Astrocyte of the cerebellum (primary cell): ENCODE data around the gene OSCAR.

Experiments
- DNase-seq: peaks from one replicate; pipeline ENCODE4 v3.0.0-alpha.2; 2011; ENCODE audit warnings: low read depth
- H3K4me3 ChIP-seq: 2 replicates; pipeline ENCODE4 v1.5.1; 2011; ENCODE audit warnings: mild to moderate bottlenecking, low read depth, low read length, moderate library complexity
- CTCF ChIP-seq: IDR thresholded peaks from 2 replicates; pipeline ENCODE4 v1.5.1; 2012; ENCODE audit warnings: low read length, low read depth, moderate library complexity, mild to moderate bottlenecking; ENCODE audit errors: missing control alignments
- in situ Hi-C: cut with HindIII; loops from 2 replicates; pipeline ENCODE4 v1.10.0; 2017; ENCODE audit warnings: low sequenced_read_pairs

OSCAR gene

GRCh38 chr19:54100561-54100960 is at the start of gene OSCAR:
TSS of gene OSCAR (minus strand) at chr19:54100803. CDS start at chr19:54100792, 11 bp downstream.
- no peak within 1 kb of the TSS for H3K4me3 ChIP-seq
- in situ Hi-C loops, result no loop called here
- no peak for TF ChIP-seq CTCF
- DNase-seq, result no peak

- no peak for DNase-seq
- TF ChIP-seq CTCF, result no peak
- H3K4me3 ChIP-seq, result no peak overlapping the region
- in situ Hi-C loops, result no loop called here
Observed at GRCh38 chr19:54149021-54149812, 48.6 kb upstream of the OSCAR start.

DNA sequence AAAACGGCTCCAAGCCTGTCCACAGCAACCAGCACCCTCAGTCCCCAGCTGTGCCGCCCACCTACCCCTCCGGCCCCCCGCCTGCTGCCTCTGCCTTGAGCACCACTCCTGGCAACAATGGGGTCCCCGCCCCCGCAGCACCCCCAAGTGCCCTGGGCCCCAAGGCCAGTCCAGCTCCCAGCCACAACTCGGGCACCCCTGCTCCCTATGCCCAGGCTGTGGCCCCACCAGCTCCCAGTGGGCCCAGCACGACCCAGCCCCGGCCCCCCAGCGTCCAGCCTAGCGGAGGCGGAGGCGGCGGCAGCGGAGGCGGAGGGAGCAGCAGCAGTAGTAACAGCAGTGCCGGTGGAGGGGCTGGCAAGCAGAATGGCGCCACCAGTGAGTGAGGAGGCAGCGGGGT is 47.6 kb upstream of the OSCAR start:
- DNase-seq, result no peak
- TF ChIP-seq CTCF, result no peak
- in situ Hi-C loops, result no loop called here
- no peak overlapping the region for H3K4me3 ChIP-seq

- no peak for DNase-seq
- no peak for TF ChIP-seq CTCF
- no peak overlapping the region for H3K4me3 ChIP-seq
- in situ Hi-C loops, result no loop called here
Observed at GRCh38 chr19:54147676-54148075, 47.1 kb upstream of the OSCAR start.

DNA sequence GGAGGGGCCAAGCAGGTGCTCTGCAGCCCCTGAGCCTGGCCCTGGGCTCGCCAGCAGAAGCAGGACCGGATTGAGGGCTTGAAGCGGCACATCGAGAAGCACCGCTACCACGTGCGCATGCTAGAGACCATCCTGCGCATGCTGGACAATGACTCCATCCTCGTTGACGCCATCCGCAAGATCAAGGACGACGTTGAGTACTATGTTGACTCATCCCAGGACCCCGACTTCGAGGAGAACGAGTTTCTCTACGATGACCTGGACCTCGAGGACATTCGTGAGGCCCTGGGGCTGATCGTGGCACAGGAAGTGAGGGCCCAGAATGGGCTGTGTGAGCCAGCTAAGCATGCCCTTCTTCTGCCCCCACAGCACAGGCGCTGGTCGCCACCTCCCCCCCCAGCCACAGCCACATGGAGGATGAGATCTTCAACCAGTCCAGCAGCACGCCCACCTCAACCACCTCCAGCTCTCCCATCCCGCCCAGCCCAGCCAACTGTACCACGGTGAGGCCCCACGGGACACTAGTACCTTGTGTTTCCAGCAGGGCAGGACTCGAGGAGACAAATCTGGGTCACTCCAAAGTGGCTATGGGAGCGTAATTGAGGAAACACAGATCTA is 45.0 kb upstream of the OSCAR start:
- in situ Hi-C loops, result no loop called here
- DNase-seq, result no peak
- TF ChIP-seq CTCF, result no peak
- no peak overlapping the region for H3K4me3 ChIP-seq

DNA sequence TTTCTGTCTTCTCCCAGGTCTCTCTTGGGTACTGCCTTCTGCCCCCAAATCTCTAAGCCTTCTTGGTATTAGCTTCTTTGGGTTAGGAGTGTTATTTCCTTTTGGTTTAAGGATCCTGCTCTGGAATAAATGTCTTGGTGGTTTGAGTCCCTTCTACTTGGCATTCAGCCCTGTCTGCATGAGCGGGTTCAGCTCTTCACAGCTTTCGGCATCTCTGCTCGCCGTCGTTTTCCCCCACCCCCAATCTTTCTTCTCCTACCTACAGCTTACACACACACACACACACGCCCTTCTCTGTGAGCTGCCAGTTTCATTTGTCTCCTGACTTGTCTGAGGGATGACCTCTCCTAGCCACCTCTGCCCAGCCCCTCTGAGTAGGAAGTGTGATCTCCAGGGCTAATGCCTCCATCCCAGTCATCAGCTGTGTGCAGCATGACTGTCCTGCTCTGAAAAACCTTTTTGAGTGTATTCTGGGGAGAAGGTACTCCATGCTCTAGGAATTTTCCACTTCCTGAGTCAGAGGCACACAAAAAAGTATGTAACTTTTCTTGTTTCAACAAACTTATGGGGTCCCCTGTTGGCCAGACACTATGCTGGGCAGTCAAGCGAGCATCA is 41.7 kb upstream of the OSCAR start:
- in situ Hi-C loops, result no loop called here
- TF ChIP-seq CTCF, result no peak
- DNase-seq, result no peak
- no peak overlapping the region for H3K4me3 ChIP-seq
